ENCODE measurements around the gene NRXN2. TPM values are rescaled to one million over a fixed set of nuclear protein-coding genes. Genes with fewer than 3 reads are reported as not detected.

The NRXN2 gene
- total and polyA plus RNA-seq, 10 of the 15 experiments (the other 5 are each of a cell fraction or from before 2014, with no cell fraction given), result 0.03 to 1.4 (median 0.23) TPM

DNA sequence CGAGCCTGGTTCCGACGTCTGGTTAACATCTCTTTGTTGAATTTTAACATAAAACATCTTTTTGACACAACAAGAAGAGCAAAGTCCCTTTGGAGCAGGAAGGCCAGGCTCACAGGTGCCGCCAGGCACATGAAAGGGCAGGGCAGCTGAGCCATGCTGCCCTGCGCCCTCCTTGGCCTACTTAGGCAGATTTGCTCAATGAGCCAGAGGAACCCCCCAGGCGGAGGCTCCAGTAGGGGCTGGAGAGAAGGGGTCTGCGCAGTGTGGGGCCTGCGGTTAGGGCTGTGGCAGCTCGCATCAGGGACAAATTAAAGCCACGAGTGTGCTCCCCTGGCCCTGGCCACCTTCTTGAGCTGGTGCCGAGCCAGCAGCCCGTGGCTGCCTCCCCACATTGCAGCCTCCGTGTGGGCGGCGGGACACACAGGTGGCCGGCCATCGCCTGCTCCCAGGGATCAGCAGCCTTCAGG, 141.9 kb downstream of the NRXN2 start:
- SMC1A ChIA-PET (ENCODE audit: uncharacterized antibody, unreplicated experiment), result interaction anchor here (0.8 to 0.9 kb wide), 2 partner anchors 54 to 70 kb away, joined by 3 read pairs; no protein-coding TSS in a partner anchor
- intact Hi-C loops (cut with micrococcal nuclease; ENCODE audit: unreplicated experiment), result no loop called here
- H4K20me1 ChIP-seq (ENCODE audit: control insufficient read depth, insufficient read depth), result no peaks in the 10 kb centered on the region
- CTCF ChIA-PET, result no interaction called here
- RAD21 ChIA-PET (ENCODE audit: unreplicated experiment), result no interaction called here
- ATAC-seq, result no peak
- no peaks in the 10 kb centered on the region for H3K79me2 ChIP-seq (ENCODE audit: control insufficient read depth, insufficient read depth, low read length)
- no peak for FAIRE-seq
- H3K27me3 ChIP-seq (replicated peaks in 1 of 2; ENCODE audit: control insufficient read depth in 2 of 2, insufficient read depth in 2 of 2, low read length in 1 of 2), result peaks cover 0 to 4% of the 10 kb centered on the region in 2 experiments; a peak in 1 of 4 replicates
- no peak overlapping the region for H3K4me3 ChIP-seq
- H3K9ac ChIP-seq (ENCODE audit: control insufficient read depth, insufficient read depth, low read length), result no peak overlapping the region
- no TSS peak for BruUV-seq (replicated peaks)
- WGBS (ENCODE audit: insufficient coverage, insufficient replicate concordance, low lambda C conversion rate, missing lambda C conversion rate), result 12% methylated on average over 17 of the region's 17 CpGs
- no peaks in the 10 kb centered on the region for H3K36me3 ChIP-seq (ENCODE audit: control insufficient read depth in 2 of 2, insufficient read depth in 2 of 2, low read length in 1 of 2)
- POLR2A ChIA-PET, result no interaction called here
- H3K27ac ChIP-seq (ENCODE audit: control insufficient read depth, insufficient read depth), result no peak overlapping the region
- H3K4me2 ChIP-seq (ENCODE audit: control insufficient read depth, insufficient read depth), result no peak overlapping the region
- no peak overlapping the region for H2AFZ ChIP-seq (ENCODE audit: control insufficient read depth, low read depth, low read length)
- TF ChIP-seq WRNIP1 (IDR thresholded peaks at IDR 0.05; ENCODE audit: borderline replicate concordance, low read depth, low read length), result no peak
- TF ChIP-seq IKZF1 (conservative IDR thresholded peaks at IDR 0.05), result no peak
- TF ChIP-seq POU2F2 (IDR thresholded peaks at IDR 0.05; ENCODE audit: borderline replicate concordance, low read depth, low read length), result no peak
- TF ChIP-seq TCF12 (IDR thresholded peaks at IDR 0.05; ENCODE audit: low read depth, low read length), result no peak
- no peak for TF ChIP-seq HCFC1 (IDR thresholded peaks at IDR 0.05; ENCODE audit: low read length)
- TF ChIP-seq CREM (IDR thresholded peaks at IDR 0.05; ENCODE audit: low read depth), result no peak
- TF ChIP-seq RAD21 (IDR thresholded peaks at IDR 0.05; ENCODE audit: insufficient read depth, low read depth, low read length), result no peak
- TF ChIP-seq, protein P1, sequence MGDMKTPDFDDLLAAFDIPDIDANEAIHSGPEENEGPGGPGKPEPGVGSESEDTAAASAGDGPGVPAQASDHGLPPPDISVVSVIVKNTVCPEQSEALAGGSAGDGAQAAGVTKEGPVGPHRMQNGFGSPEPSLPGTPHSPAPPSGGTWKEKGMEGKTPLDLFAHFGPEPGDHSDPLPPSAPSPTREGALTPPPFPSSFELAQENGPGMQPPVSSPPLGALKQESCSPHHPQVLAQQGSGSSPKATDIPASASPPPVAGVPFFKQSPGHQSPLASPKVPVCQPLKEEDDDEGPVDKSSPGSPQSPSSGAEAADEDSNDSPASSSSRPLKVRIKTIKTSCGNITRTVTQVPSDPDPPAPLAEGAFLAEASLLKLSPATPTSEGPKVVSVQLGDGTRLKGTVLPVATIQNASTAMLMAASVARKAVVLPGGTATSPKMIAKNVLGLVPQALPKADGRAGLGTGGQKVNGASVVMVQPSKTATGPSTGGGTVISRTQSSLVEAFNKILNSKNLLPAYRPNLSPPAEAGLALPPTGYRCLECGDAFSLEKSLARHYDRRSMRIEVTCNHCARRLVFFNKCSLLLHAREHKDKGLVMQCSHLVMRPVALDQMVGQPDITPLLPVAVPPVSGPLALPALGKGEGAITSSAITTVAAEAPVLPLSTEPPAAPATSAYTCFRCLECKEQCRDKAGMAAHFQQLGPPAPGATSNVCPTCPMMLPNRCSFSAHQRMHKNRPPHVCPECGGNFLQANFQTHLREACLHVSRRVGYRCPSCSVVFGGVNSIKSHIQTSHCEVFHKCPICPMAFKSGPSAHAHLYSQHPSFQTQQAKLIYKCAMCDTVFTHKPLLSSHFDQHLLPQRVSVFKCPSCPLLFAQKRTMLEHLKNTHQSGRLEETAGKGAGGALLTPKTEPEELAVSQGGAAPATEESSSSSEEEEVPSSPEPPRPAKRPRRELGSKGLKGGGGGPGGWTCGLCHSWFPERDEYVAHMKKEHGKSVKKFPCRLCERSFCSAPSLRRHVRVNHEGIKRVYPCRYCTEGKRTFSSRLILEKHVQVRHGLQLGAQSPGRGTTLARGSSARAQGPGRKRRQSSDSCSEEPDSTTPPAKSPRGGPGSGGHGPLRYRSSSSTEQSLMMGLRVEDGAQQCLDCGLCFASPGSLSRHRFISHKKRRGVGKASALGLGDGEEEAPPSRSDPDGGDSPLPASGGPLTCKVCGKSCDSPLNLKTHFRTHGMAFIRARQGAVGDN (IDR thresholded peaks at IDR 0.05), result no peak
- no peak for TF ChIP-seq PAX5 (IDR thresholded peaks at IDR 0.05; ENCODE audit: borderline replicate concordance, low read depth, low read length)
- no peak for TF ChIP-seq NFXL1 (IDR thresholded peaks at IDR 0.05; ENCODE audit: borderline replicate concordance)
- no peak for TF ChIP-seq IRF4 (IDR thresholded peaks at IDR 0.05; ENCODE audit: low read depth, low read length)
- no peak for TF ChIP-seq SUZ12 (IDR thresholded peaks at IDR 0.05; ENCODE audit: unreplicated experiment)
- no peak for TF ChIP-seq BCL11A (IDR thresholded peaks at IDR 0.05; ENCODE audit: low read depth, low read length)
- no peak for TF ChIP-seq RB1 (IDR thresholded peaks at IDR 0.05; ENCODE audit: borderline replicate concordance)
- in situ Hi-C loops (cut with MboI), result no loop called here
- H3K4me1 ChIP-seq (ENCODE audit: control insufficient read depth, insufficient read depth, low read length), result no peaks in the 10 kb centered on the region
- no peaks in the 10 kb centered on the region; the same call in 2 of the 3 replicates for H3K9me3 ChIP-seq (replicated peaks; ENCODE audit: control insufficient read depth, insufficient read depth, low read length)
- DNase-seq (ENCODE audit: low read depth, low spot score), result no peak
